Parathyroid adenoma (tissue), 2 donors: ENCODE data around the gene CAPZB.

Experiments used
- H2AFZ ChIP-seq: fragments of 300-600 bp; sonication (generic); one replicate; pipeline ENCODE4 v1.7.0; 2017; ENCODE audit warnings: antibody characterized with exemption, mild to moderate bottlenecking
- H3K27ac ChIP-seq: fragments of 300-600 bp; sonication (generic); one replicate; pipeline ENCODE4 v1.7.0; 2017
- H3K27me3 ChIP-seq: fragments of 300-600 bp; sonication (generic); one replicate; pipeline ENCODE4 v1.7.0; 2017; ENCODE audit warnings: low read length; ENCODE audit not compliant: control insufficient read depth, insufficient read depth
- H3K36me3 ChIP-seq: fragments of 300-600 bp; sonication (generic); one replicate; pipeline ENCODE4 v1.7.0; 2017; ENCODE audit warnings: low read length; ENCODE audit not compliant: control insufficient read depth, insufficient read depth
- H3K4me1 ChIP-seq: fragments of 300-600 bp; sonication (generic); one replicate; pipeline ENCODE4 v1.7.0; 2017; ENCODE audit warnings: control low read depth
- H3K4me2 ChIP-seq: fragments of 300-600 bp; sonication (generic); one replicate; pipeline ENCODE4 v1.7.0; 2017; ENCODE audit warnings: low read length
- H3K4me3 ChIP-seq: fragments of 300-600 bp; sonication (generic); one replicate; pipeline ENCODE4 v1.7.0; 2017; ENCODE audit warnings: low read depth, low read length
- H3K79me2 ChIP-seq: fragments of 300-600 bp; sonication (generic); one replicate; pipeline ENCODE4 v1.7.0; 2017; ENCODE audit warnings: control low read depth
- H3K9ac ChIP-seq: fragments of 300-600 bp; sonication (generic); one replicate; pipeline ENCODE4 v1.7.0; 2017; ENCODE audit warnings: mild to moderate bottlenecking
- H3K9me3 ChIP-seq: fragments of 300-600 bp; sonication (generic); one replicate; pipeline ENCODE4 v1.7.0; 2017; ENCODE audit warnings: low read length; ENCODE audit not compliant: control insufficient read depth
- CTCF ChIP-seq: fragments of 300-600 bp; sonication (generic); IDR thresholded peaks from one replicate; pipeline ENCODE4 v1.7.0; 2017; ENCODE audit warnings: antibody characterized with exemption, mild to moderate bottlenecking
- donor health status: primary hyperparathyroidism.

CAPZB gene

GRCh38 chr1:19448491-19449439 is 36.6 kb downstream of the CAPZB start:
- Histone ChIP-seq H2AFZ (no peak overlapping the region), H3K4me1 (peaks cover 6% of the 10 kb centered on the region), H3K4me2 (no peak overlapping the region), H3K4me3 (no peak overlapping the region), H3K27ac (peak overlapping the region; percentile 6), H3K27me3 (no peaks in the 10 kb centered on the region), H3K9ac (no peak overlapping the region), H3K36me3 (no peaks in the 10 kb centered on the region), H3K79me2 (peaks cover 30% of the 10 kb centered on the region), H3K9me3 (no peaks in the 10 kb centered on the region)
- TF ChIP-seq CTCF: no peak

- no peak overlapping the region for H3K4me3 ChIP-seq
- peaks cover 30% of the 10 kb centered on the region for H3K79me2 ChIP-seq
- no peaks in the 10 kb centered on the region for H3K9me3 ChIP-seq
- H3K36me3 ChIP-seq: no peaks in the 10 kb centered on the region
- peaks cover 6% of the 10 kb centered on the region for H3K4me1 ChIP-seq
- no peak for TF ChIP-seq CTCF
- no peak overlapping the region for H3K9ac ChIP-seq
- no peak overlapping the region for H2AFZ ChIP-seq
- H3K27ac ChIP-seq: no peak overlapping the region
- no peaks in the 10 kb centered on the region for H3K27me3 ChIP-seq
- no peak overlapping the region for H3K4me2 ChIP-seq
Observed at GRCh38 chr1:19447550-19447949, 37.8 kb downstream of the CAPZB start.

- Histone ChIP-seq H3K4me3 (no peak overlapping the region), H3K9ac (no peak overlapping the region), H3K36me3 (no peaks in the 10 kb centered on the region), H2AFZ (no peak overlapping the region), H3K27me3 (no peaks in the 10 kb centered on the region), H3K4me1 (peaks cover 6% of the 10 kb centered on the region), H3K27ac (no peak overlapping the region), H3K79me2 (peaks cover 31% of the 10 kb centered on the region), H3K9me3 (no peaks in the 10 kb centered on the region), H3K4me2 (no peak overlapping the region)
- no peak for TF ChIP-seq CTCF
Observed at GRCh38 chr1:19445417-19446342, 39.7 kb downstream of the CAPZB start.

GRCh38 chr1:19444296-19445021 is 40.9 kb downstream of the CAPZB start:
- H2AFZ ChIP-seq: no peak overlapping the region
- no peaks in the 10 kb centered on the region for H3K27me3 ChIP-seq
- peaks cover 6% of the 10 kb centered on the region for H3K4me1 ChIP-seq
- no peak for TF ChIP-seq CTCF
- no peak overlapping the region for H3K9ac ChIP-seq
- H3K4me2 ChIP-seq: no peak overlapping the region
- no peaks in the 10 kb centered on the region for H3K9me3 ChIP-seq
- peaks cover 32% of the 10 kb centered on the region for H3K79me2 ChIP-seq
- H3K4me3 ChIP-seq: no peak overlapping the region
- H3K27ac ChIP-seq: no peak overlapping the region
- H3K36me3 ChIP-seq: no peaks in the 10 kb centered on the region
